HEK293 (cell line): ENCODE data around the gene FLT4.

ENCODE experiments used
- CTCF ChIA-PET: fragments of 350-600 bp; formaldehyde crosslinking; extraction: SDS; loops from one replicate; lab custom pipeline; 2021; ENCODE audit warnings: antibody characterized with exemption; lab: Yijun Ruan, JAX
- POLR2A ChIA-PET: fragments of 300-600 bp; formaldehyde crosslinking; extraction: SDS; loops from one replicate; lab custom pipeline; 2020; ENCODE audit warnings: antibody characterized with exemption, inconsistent platforms; lab: Yijun Ruan, JAX
- H3K27ac ChIP-seq: fragments of 200-500 bp; sonication (Bioruptor generic); 2 replicates; pipeline ENCODE4 v1.5.1; 2014; ENCODE audit warnings: low read depth, low read length, control low read depth, inconsistent platforms; ENCODE audit errors: extremely low read depth
- H3K36me3 ChIP-seq, 2 experiments: fragments of 200-500 bp in 1 of 2; sonication (Bioruptor generic) in 1 of 2; 1 replicate in 1 of 2; 2 replicates in 1 of 2; pipeline ENCODE4 v1.5.1; 2014 to 2017; ENCODE audit warnings: inconsistent platforms in 2 of 2, low read length in 2 of 2; ENCODE audit not compliant: control insufficient read depth in 2 of 2, insufficient read depth in 1 of 2
- H3K4me1 ChIP-seq: fragments of 200-500 bp; sonication (Bioruptor generic); 2 replicates; pipeline ENCODE4 v1.5.1; 2014; ENCODE audit warnings: mild to moderate bottlenecking, low read length, inconsistent platforms; ENCODE audit not compliant: control insufficient read depth, insufficient read depth
- H3K4me3 ChIP-seq: 2 replicates; pipeline ENCODE4 v1.5.1; 2011; ENCODE audit warnings: low read depth, mild to moderate bottlenecking, control low read depth, low read length, moderate library complexity
- H3K9me3 ChIP-seq: fragments of 200-500 bp; sonication (Bioruptor generic); 2 replicates; pipeline ENCODE4 v1.5.1; 2014; ENCODE audit warnings: low read depth, low read length, inconsistent platforms; ENCODE audit not compliant: control insufficient read depth, insufficient read depth
- EGR2 ChIP-seq: fragments of 450-650 bp; formaldehyde crosslinking; IDR thresholded peaks from 2 replicates; pipeline ENCODE4 v1.5.1; 2016; ENCODE audit warnings: low read depth, missing biosample characterization, missing genetic modification characterization
- GLIS1 ChIP-seq: fragments of 450-650 bp; formaldehyde crosslinking; IDR thresholded peaks from 2 replicates; pipeline ENCODE4 v1.5.1; 2016; ENCODE audit warnings: missing biosample characterization, missing genetic modification characterization
- GLIS2 ChIP-seq: fragments of 450-650 bp; formaldehyde crosslinking; IDR thresholded peaks from 2 replicates; pipeline ENCODE4 v1.5.1; 2016; ENCODE audit warnings: missing biosample characterization, missing genetic modification characterization
- KLF9 ChIP-seq: fragments of 450-650 bp; formaldehyde crosslinking; IDR thresholded peaks from 2 replicates; pipeline ENCODE4 v1.5.1; 2016; ENCODE audit warnings: missing biosample characterization, missing genetic modification characterization, low read depth
- MYNN ChIP-seq: fragments of 450-650 bp; formaldehyde crosslinking; IDR thresholded peaks from 2 replicates; pipeline ENCODE4 v1.5.1; 2016; ENCODE audit warnings: missing biosample characterization, missing genetic modification characterization, borderline replicate concordance
- SP2 ChIP-seq: fragments of 450-650 bp; formaldehyde crosslinking; IDR thresholded peaks from 2 replicates; pipeline ENCODE4 v1.5.1; 2016; ENCODE audit warnings: missing biosample characterization, missing genetic modification characterization
- SP3 ChIP-seq: fragments of 450-650 bp; formaldehyde crosslinking; IDR thresholded peaks from 2 replicates; pipeline ENCODE4 v1.5.1; 2016; ENCODE audit warnings: missing biosample characterization, missing genetic modification characterization
- TCF7L2 ChIP-seq: IDR thresholded peaks from 2 replicates; pipeline ENCODE4 v1.6.1; 2011; ENCODE audit warnings: low read depth, mild to moderate bottlenecking, inconsistent platforms, low read length, moderate library complexity, borderline replicate concordance
- YY1 ChIP-seq: fragments of 450-650 bp; formaldehyde crosslinking; IDR thresholded peaks from 2 replicates; pipeline ENCODE4 v1.5.1; 2018; ENCODE audit warnings: missing biosample characterization, missing genetic modification characterization
- ZEB2 ChIP-seq: fragments of 450-650 bp; formaldehyde crosslinking; IDR thresholded peaks from 2 replicates; pipeline ENCODE4 v1.5.1; 2016; ENCODE audit warnings: missing biosample characterization, missing genetic modification characterization
- ZFP69B ChIP-seq: fragments of 450-650 bp; formaldehyde crosslinking; IDR thresholded peaks from 2 replicates; pipeline ENCODE4 v1.5.1; 2016; ENCODE audit warnings: missing biosample characterization, missing genetic modification characterization
- ZNF10 ChIP-seq: fragments of 450-650 bp; formaldehyde crosslinking; IDR thresholded peaks from 2 replicates; pipeline ENCODE4 v1.5.1; 2017; ENCODE audit warnings: missing biosample characterization, missing genetic modification characterization
- ZNF19 ChIP-seq: fragments of 450-650 bp; formaldehyde crosslinking; IDR thresholded peaks from 2 replicates; pipeline ENCODE4; 2016; ENCODE audit warnings: missing biosample characterization, missing genetic modification characterization, low read depth
- ZNF37A ChIP-seq: fragments of 450-650 bp; IDR thresholded peaks from 2 replicates; pipeline ENCODE4 v1.5.1; 2018; ENCODE audit warnings: missing biosample characterization, missing genetic modification characterization
- ZNF404 ChIP-seq: fragments of 450-650 bp; formaldehyde crosslinking; IDR thresholded peaks from 2 replicates; pipeline ENCODE4 v1.5.1; 2017; ENCODE audit warnings: missing biosample characterization, missing genetic modification characterization
- ZNF433 ChIP-seq: fragments of 450-650 bp; formaldehyde crosslinking; IDR thresholded peaks from 2 replicates; pipeline ENCODE4 v1.5.1; 2016; ENCODE audit warnings: missing biosample characterization, missing genetic modification characterization, low read depth
- ZNF514 ChIP-seq: fragments of 450-650 bp; formaldehyde crosslinking; IDR thresholded peaks from 2 replicates; pipeline ENCODE4 v1.5.1; 2016; ENCODE audit warnings: missing biosample characterization, missing genetic modification characterization
- ZNF548 ChIP-seq: fragments of 450-650 bp; formaldehyde crosslinking; IDR thresholded peaks from 2 replicates; pipeline ENCODE4 v1.5.1; 2016; ENCODE audit warnings: missing biosample characterization, missing genetic modification characterization
- ZNF560 ChIP-seq: fragments of 450-650 bp; formaldehyde crosslinking; IDR thresholded peaks from 2 replicates; pipeline ENCODE4 v1.5.1; 2017; ENCODE audit warnings: missing biosample characterization, missing genetic modification characterization, borderline replicate concordance
- ZNF571 ChIP-seq: fragments of 450-650 bp; formaldehyde crosslinking; IDR thresholded peaks from 2 replicates; pipeline ENCODE4 v1.5.0; 2017; ENCODE audit warnings: missing biosample characterization, missing genetic modification characterization
- ZNF621 ChIP-seq: fragments of 450-650 bp; formaldehyde crosslinking; IDR thresholded peaks from 2 replicates; pipeline ENCODE4 v1.5.1; 2017; ENCODE audit warnings: missing biosample characterization, missing genetic modification characterization
- ZNF701 ChIP-seq: fragments of 450-650 bp; formaldehyde crosslinking; IDR thresholded peaks from 2 replicates; pipeline ENCODE4 v1.5.1; 2016; ENCODE audit warnings: missing biosample characterization, missing genetic modification characterization
- ZSCAN16 ChIP-seq: fragments of 450-650 bp; formaldehyde crosslinking; IDR thresholded peaks from 2 replicates; pipeline ENCODE4 v1.5.1; 2016; ENCODE audit warnings: missing biosample characterization, missing genetic modification characterization
- TF ChIP-seq, protein P1 (sequence below): fragments of 450-650 bp; formaldehyde crosslinking; IDR thresholded peaks from 2 replicates; pipeline ENCODE4 v1.5.1; 2016; ENCODE audit warnings: missing biosample characterization, missing genetic modification characterization
- TF ChIP-seq, protein P2 (sequence below): fragments of 450-650 bp; formaldehyde crosslinking; IDR thresholded peaks from 2 replicates; pipeline ENCODE4 v1.5.1; 2016; ENCODE audit warnings: missing biosample characterization, missing genetic modification characterization
- TF ChIP-seq, protein P3 (sequence below): fragments of 450-650 bp; formaldehyde crosslinking; IDR thresholded peaks from 2 replicates; pipeline ENCODE4 v1.5.1; 2017; ENCODE audit warnings: missing biosample characterization, mild to moderate bottlenecking, missing genetic modification characterization, moderate library complexity
- TF ChIP-seq, protein P4 (sequence below): fragments of 450-650 bp; formaldehyde crosslinking; IDR thresholded peaks from 2 replicates; pipeline ENCODE4 v1.5.1; 2016; ENCODE audit warnings: missing biosample characterization, missing genetic modification characterization

Gene FLT4

DNA sequence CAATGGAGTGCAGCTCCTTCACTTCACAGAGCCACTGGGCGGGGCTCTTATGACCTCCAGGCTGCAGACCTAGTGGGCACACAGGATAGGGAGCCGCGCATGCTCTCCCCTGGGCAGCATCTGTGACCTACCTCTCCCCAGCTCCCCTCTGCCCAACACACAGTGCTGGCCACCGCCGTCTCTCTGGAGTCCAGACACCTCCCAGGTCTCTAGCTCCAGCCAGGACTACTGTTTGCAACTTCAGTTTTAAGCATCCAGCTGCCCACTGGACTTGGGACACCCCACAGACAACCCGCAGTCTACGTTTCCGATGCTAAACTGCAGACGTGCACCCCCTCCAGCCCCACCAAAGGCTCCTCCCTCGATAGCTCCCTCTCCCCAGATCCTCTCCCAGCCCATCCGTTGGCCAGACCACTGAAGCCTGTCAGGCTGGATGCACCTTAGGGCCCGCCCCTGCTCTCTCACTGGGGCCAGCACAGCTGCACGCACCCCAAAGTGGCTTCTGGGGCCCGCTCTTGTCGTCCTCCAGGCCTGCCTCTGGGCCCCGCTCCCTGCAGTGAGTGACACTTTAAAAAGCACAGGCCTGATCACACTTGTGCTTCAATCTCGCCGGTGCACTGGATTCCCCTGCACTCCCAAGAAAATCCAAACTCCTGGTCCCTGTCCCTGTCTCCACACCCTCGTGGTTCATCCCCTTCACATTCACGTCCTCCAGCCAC lies 11.3 kb downstream of the FLT4 start:
- no peaks in the 10 kb centered on the region for H3K36me3 ChIP-seq
- H3K4me1 ChIP-seq = no peaks in the 10 kb centered on the region
- no peaks in the 10 kb centered on the region for H3K9me3 ChIP-seq
- ChIA-PET CTCF (interaction anchor here (0.5 to 0.8 kb wide), 3 partner anchors 11 to 111 kb away, joined by 3 to 7 read pairs (median 4); no protein-coding TSS in a partner anchor), POLR2A (interaction anchor here (0.6 kb wide), 1 partner anchor 15 kb away, joined by 3 read pairs; no protein-coding TSS in a partner anchor)
- no peak overlapping the region for H3K27ac ChIP-seq
- no peak overlapping the region for H3K4me3 ChIP-seq
- TF ChIP-seq ZNF701 (tag by site-specific recombination) = no peak
- TF ChIP-seq ZFP69B (tag by site-specific recombination) = peak; percentile 63; the same call in 1 of the 2 replicates

DNA sequence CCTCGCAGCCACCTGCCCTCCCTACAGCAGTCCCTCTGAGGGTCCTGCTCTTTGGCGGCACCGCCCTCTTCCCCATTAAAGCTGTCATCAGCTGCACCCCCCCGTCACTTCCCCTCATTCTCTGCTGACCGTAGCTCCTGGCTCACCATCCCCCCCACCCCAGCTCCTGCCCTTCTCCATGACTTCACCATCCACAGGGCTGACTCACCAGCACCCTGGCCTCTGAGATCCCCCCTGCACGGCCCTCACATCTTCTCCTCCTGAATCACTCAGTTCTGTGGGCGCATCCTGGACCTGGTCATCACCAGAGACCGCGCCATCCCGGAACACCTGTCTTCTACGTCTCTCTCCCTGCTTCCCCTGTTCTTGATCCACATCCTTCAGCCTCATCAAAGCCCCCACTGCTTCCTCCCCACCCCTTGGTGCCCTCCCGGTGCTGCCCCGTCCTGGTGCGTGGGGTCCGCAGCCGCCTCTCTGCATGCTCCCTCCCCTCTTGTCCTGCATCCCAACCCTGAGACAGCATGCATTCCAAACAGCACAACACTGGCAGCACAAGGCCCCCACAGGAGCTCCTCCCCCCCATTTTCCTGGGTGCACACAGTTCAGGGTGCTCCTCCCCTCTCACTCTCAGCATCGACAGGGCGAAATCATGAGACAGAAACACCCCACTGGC lies 12.9 kb downstream of the FLT4 start:
- H3K27ac ChIP-seq = no peak overlapping the region
- ChIA-PET POLR2A (interaction anchor here (0.6 kb wide), 1 partner anchor 510 kb away, joined by 3 read pairs; no protein-coding TSS in a partner anchor), CTCF (interaction anchor here (1.5 kb wide), 1 partner anchor 12 kb away, joined by 3 read pairs; no protein-coding TSS in a partner anchor)
- no peak overlapping the region for H3K4me3 ChIP-seq
- H3K36me3 ChIP-seq = no peaks in the 10 kb centered on the region
- no peaks in the 10 kb centered on the region for H3K4me1 ChIP-seq
- H3K9me3 ChIP-seq = no peaks in the 10 kb centered on the region
- TF ChIP-seq GLIS2 (peak; percentile 69), ZNF548 (no peak), TCF7L2 (no peak), ZNF560 (no peak), ZNF10 (tag by site-specific recombination) (no peak), ZNF514 (tag by site-specific recombination) (no peak), ZNF571 (tag by site-specific recombination) (no peak), GLIS1 (tag by site-specific recombination) (peak; percentile 59)
- TF ChIP-seq, protein P1, sequence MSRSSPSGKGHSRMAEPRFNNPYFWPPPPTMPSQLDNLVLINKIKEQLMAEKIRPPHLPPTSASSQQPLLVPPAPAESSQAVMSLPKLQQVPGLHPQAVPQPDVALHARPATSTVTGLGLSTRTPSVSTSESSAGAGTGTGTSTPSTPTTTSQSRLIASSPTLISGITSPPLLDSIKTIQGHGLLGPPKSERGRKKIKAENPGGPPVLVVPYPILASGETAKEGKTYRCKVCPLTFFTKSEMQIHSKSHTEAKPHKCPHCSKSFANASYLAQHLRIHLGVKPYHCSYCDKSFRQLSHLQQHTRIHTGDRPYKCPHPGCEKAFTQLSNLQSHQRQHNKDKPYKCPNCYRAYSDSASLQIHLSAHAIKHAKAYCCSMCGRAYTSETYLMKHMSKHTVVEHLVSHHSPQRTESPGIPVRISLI (tag by site-specific recombination) = no peak
- TF ChIP-seq, protein P2, sequence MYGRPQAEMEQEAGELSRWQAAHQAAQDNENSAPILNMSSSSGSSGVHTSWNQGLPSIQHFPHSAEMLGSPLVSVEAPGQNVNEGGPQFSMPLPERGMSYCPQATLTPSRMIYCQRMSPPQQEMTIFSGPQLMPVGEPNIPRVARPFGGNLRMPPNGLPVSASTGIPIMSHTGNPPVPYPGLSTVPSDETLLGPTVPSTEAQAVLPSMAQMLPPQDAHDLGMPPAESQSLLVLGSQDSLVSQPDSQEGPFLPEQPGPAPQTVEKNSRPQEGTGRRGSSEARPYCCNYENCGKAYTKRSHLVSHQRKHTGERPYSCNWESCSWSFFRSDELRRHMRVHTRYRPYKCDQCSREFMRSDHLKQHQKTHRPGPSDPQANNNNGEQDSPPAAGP (tag by site-specific recombination) = 0 out of 2 replicates have a peak, but pooled peaks have one; percentile 14
- TF ChIP-seq, protein P3, sequence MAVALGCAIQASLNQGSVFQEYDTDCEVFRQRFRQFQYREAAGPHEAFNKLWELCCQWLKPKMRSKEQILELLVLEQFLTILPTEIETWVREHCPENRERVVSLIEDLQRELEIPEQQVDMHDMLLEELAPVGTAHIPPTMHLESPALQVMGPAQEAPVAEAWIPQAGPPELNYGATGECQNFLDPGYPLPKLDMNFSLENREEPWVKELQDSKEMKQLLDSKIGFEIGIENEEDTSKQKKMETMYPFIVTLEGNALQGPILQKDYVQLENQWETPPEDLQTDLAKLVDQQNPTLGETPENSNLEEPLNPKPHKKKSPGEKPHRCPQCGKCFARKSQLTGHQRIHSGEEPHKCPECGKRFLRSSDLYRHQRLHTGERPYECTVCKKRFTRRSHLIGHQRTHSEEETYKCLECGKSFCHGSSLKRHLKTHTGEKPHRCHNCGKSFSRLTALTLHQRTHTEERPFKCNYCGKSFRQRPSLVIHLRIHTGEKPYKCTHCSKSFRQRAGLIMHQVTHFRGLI (tag by site-specific recombination) = no peak
- TF ChIP-seq, protein P4, sequence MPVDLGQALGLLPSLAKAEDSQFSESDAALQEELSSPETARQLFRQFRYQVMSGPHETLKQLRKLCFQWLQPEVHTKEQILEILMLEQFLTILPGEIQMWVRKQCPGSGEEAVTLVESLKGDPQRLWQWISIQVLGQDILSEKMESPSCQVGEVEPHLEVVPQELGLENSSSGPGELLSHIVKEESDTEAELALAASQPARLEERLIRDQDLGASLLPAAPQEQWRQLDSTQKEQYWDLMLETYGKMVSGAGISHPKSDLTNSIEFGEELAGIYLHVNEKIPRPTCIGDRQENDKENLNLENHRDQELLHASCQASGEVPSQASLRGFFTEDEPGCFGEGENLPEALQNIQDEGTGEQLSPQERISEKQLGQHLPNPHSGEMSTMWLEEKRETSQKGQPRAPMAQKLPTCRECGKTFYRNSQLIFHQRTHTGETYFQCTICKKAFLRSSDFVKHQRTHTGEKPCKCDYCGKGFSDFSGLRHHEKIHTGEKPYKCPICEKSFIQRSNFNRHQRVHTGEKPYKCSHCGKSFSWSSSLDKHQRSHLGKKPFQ = no peak

DNA sequence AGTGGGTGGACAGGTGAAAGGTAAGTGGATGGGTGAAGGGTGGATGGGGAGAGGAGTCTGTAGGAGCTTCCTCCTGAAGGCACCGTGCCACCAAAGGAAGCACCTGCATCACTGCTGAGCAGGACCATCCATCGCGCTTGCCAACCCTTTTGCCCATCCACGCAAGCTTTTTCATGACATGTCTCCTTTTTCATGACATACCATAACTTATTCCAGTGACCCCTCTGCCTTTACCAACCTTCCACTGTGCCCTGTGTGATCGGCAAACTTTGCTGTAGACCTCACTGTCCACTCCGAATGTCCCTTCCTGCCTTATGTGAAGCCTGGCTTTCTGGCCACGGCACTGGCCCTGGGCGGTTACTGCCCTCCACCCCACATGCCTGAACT lies 13.4 kb downstream of the FLT4 start:
- POLR2A ChIA-PET = no interaction called here
- CTCF ChIA-PET = interaction anchor here (1.5 kb wide), 1 partner anchor 11 kb away, joined by 3 read pairs; no protein-coding TSS in a partner anchor
- H3K4me3 ChIP-seq = no peak overlapping the region
- H3K4me1 ChIP-seq = no peaks in the 10 kb centered on the region
- H3K9me3 ChIP-seq = no peaks in the 10 kb centered on the region
- H3K36me3 ChIP-seq = no peaks in the 10 kb centered on the region
- no peak overlapping the region for H3K27ac ChIP-seq
- TF ChIP-seq EGR2 (no peak), ZNF19 (tag by site-specific recombination) (no peak), MYNN (tag by site-specific recombination) (no peak), SP3 (tag by site-specific recombination) (no peak), KLF9 (tag by site-specific recombination) (no peak), ZEB2 (tag by site-specific recombination) (no peak), ZSCAN16 (tag by site-specific recombination) (no peak), YY1 (tag by site-specific recombination) (no peak), ZNF404 (tag by site-specific recombination) (no peak), ZNF621 (tag by site-specific recombination) (no peak), ZNF548 (no peak), ZNF37A (no peak), SP2 (tag by site-specific recombination) (no peak), ZNF433 (no peak)
